ENCODE results near the gene KIAA2012. TPM values are rescaled to one million over a fixed set of nuclear protein-coding genes. Genes with fewer than 3 reads are reported as not detected.

Gene KIAA2012
- total and polyA plus RNA-seq, 4 experiments from 2014 or later: not detected

DNA sequence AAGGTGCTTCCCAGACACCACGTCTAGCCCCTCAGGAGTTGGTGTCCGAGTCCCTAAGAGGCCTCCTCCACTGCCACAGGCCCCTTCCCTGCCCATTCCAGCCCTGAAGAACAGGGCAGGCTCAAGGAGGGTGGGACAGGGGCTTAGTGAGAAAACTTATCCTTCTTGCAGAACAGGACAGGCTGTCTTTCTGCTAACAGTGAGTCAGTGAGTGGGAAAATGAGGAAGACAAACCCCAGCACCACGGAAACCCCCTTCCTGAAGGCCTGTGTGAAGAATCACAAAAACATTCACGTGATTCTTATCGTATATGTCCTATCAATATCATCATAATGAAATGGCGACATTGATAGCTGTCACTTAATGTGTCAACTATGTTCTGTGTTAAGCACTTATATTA lies 29.6 kb upstream of the KIAA2012 start:
- Mint-ChIP-seq H3K27me3 (peaks cover 37 to 55% of the 10 kb centered on the region in 2 donors), H3K9me3 (no peaks in the 10 kb centered on the region), H3K4me1 (no peaks in the 10 kb centered on the region), H3K36me3 (no peaks in the 10 kb centered on the region), H3K27ac (no peak overlapping the region), H3K4me3 (no peak overlapping the region)
- H3K9me3 ChIP-seq (ENCODE audit: control insufficient read depth in 1 of 2, low read length in 2 of 2): no peaks in the 10 kb centered on the region
- CTCF ChIA-PET (ENCODE audit: partially characterized antibody): interaction anchor here (1.2 kb wide), 1 partner anchor 8 kb away, joined by 3 read pairs; no protein-coding TSS in a partner anchor
- H3K4me3 ChIP-seq (ENCODE audit: low read length in 2 of 2): no peak overlapping the region
- no peaks in the 10 kb centered on the region for H3K36me3 ChIP-seq (ENCODE audit: insufficient read depth, low read length)
- no peaks in the 10 kb centered on the region for H3K4me1 ChIP-seq (ENCODE audit: insufficient read depth, low read length)
- POLR2A ChIA-PET (ENCODE audit: partially characterized antibody): no interaction called here
- no peak overlapping the region for H3K27ac ChIP-seq (ENCODE audit: low read depth, low read length)
- intact Hi-C loops (cut with micrococcal nuclease): no loop called here
- H3K27me3 ChIP-seq (ENCODE audit: insufficient read depth, low read length): peaks cover 10% of the 10 kb centered on the region
- no peak for DNase-seq

DNA sequence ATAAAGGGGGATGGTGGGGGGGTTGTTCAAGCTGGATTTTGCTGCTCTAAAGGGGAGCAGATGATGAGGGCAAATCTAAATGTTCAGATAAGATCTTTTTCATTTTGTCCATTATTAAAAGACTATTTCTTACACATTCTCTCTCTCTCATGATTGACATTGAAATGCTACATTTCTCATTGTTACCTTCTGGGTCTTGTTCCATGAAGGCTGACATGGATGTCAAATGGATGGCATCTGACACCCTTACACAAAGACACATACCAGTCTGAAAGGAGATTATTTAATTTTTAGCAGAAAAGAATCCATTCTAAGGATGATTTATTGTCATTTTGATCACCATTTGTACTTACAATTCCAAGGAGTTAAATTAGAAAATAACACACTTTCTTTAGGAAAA lies 28.3 kb upstream of the KIAA2012 start:
- no peak overlapping the region for H3K4me3 Mint-ChIP-seq
- Histone ChIP-seq H3K27ac (ENCODE audit: low read depth, low read length) (no peak overlapping the region), H3K4me1 (ENCODE audit: insufficient read depth, low read length) (no peaks in the 10 kb centered on the region), H3K27me3 (ENCODE audit: insufficient read depth, low read length) (peaks cover 10% of the 10 kb centered on the region), H3K9me3 (ENCODE audit: control insufficient read depth in 1 of 2, low read length in 2 of 2) (no peaks in the 10 kb centered on the region), H3K36me3 (ENCODE audit: insufficient read depth, low read length) (no peaks in the 10 kb centered on the region), H3K4me3 (ENCODE audit: low read length in 2 of 2) (no peak overlapping the region)
- CTCF ChIA-PET (ENCODE audit: partially characterized antibody): no interaction called here
- no peaks in the 10 kb centered on the region for H3K36me3 Mint-ChIP-seq
- no peak for DNase-seq
- H3K4me1 Mint-ChIP-seq: no peaks in the 10 kb centered on the region
- peaks cover 31 to 49% of the 10 kb centered on the region in 2 donors for H3K27me3 Mint-ChIP-seq
- POLR2A ChIA-PET (ENCODE audit: partially characterized antibody): no interaction called here
- H3K9me3 Mint-ChIP-seq: no peaks in the 10 kb centered on the region
- intact Hi-C loops (cut with micrococcal nuclease): no loop called here
- H3K27ac Mint-ChIP-seq: no peak overlapping the region

DNA sequence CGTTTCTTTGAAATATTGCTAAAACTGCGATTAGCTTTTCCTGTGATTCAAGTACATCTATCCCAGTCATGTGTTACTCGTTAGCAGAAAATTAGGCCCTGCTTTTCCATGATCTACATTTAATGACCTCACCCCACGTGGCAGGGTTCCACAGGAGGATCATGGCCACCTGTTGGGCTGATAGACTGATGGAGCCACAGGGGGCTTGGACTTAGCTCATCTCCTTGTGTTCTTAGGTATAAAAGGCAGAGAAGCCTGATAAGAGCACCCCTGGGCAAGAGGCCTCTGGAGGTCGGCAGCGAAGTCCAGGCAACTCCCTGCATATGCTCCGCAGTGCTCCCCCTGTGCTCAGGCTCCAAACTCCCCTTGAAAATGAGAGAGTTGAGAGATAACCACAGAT lies 26.5 kb upstream of the KIAA2012 start:
- Mint-ChIP-seq H3K27me3 (peaks cover 24 to 43% of the 10 kb centered on the region in 2 donors), H3K4me3 (no peak overlapping the region)
- CTCF ChIA-PET (ENCODE audit: partially characterized antibody): no interaction called here

DNA sequence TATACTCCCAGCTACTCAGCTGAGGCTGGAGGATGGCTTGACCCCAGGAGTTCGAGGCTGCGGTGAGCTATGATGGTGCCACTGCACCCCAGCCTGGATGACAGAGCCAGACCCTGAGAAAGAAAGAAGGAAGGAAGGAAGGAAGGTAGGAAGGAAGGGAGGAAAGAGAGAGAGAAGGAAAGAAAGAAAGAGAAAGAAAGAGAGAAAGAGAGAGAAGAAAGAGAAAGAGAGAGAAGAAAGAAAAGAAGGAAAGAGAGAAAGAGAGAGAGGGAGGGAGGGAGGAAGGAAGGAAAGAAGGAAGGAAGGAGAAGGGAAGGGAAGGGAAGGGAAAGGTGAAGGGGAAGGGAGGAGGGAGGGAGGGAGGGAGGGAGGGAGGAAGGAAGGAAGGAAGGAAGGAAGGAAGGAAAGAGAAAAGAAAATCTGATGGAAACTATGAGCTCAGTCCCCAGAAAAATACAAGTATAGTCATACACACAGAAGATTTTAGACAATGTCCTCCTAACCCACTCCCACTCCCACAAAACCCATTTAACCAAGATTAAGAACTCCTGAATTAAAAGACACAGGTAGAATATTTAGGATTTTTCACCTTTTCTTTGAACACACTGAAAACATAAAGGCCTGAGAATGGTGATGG lies 23.8 kb upstream of the KIAA2012 start:
- Histone ChIP-seq H3K4me3 (ENCODE audit: low read length in 2 of 2) (no peak overlapping the region), H3K27ac (ENCODE audit: low read depth, low read length) (no peak overlapping the region), H3K27me3 (ENCODE audit: insufficient read depth, low read length) (peaks cover 6% of the 10 kb centered on the region), H3K36me3 (ENCODE audit: insufficient read depth, low read length) (no peaks in the 10 kb centered on the region), H3K9me3 (ENCODE audit: control insufficient read depth in 1 of 2, low read length in 2 of 2) (no peaks in the 10 kb centered on the region), H3K4me1 (ENCODE audit: insufficient read depth, low read length) (no peaks in the 10 kb centered on the region)
- Mint-ChIP-seq H3K4me3 (no peak overlapping the region), H3K9me3 (no peaks in the 10 kb centered on the region), H3K27ac (no peak overlapping the region), H3K36me3 (no peaks in the 10 kb centered on the region), H3K4me1 (no peaks in the 10 kb centered on the region), H3K27me3 (peaks cover 25 to 35% of the 10 kb centered on the region in 2 donors)
- no peak for DNase-seq
- ChIA-PET CTCF (ENCODE audit: partially characterized antibody) (no interaction called here), POLR2A (ENCODE audit: partially characterized antibody) (no interaction called here)
- intact Hi-C loops (cut with micrococcal nuclease): no loop called here

More for the DNA sequence above, 26.5 kb upstream of the KIAA2012 start:
- Mint-ChIP-seq H3K4me1 (no peaks in the 10 kb centered on the region), H3K36me3 (no peaks in the 10 kb centered on the region), H3K27ac (no peak overlapping the region), H3K9me3 (no peaks in the 10 kb centered on the region)
- DNase-seq: no peak
- Histone ChIP-seq H3K27ac (ENCODE audit: low read depth, low read length) (no peak overlapping the region), H3K27me3 (ENCODE audit: insufficient read depth, low read length) (peaks cover 6% of the 10 kb centered on the region), H3K9me3 (ENCODE audit: control insufficient read depth in 1 of 2, low read length in 2 of 2) (no peaks in the 10 kb centered on the region), H3K36me3 (ENCODE audit: insufficient read depth, low read length) (no peaks in the 10 kb centered on the region), H3K4me3 (ENCODE audit: low read length in 2 of 2) (no peak overlapping the region), H3K4me1 (ENCODE audit: insufficient read depth, low read length) (no peaks in the 10 kb centered on the region)
- POLR2A ChIA-PET (ENCODE audit: partially characterized antibody): no interaction called here
- intact Hi-C loops (cut with micrococcal nuclease): no loop called here

DNA sequence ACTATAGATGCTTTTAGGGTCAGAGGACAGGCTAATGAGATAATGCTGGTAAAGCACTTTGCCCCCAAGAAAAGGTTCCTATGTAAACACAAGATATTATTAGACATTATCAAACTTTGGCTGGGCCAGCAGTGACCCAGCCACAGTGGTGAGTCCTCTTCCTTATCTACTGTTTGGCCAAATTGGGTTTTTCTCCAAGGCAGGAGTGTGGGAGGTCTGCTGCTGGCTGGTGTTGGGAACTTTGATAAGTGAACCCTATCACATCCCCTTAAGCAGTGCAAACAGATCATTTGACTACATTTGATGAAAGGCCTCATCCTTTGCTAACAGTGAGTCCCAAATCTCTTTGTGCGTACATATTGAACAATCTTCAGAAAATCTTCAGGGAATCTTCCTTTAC lies 23.2 kb upstream of the KIAA2012 start:
- POLR2A ChIA-PET (ENCODE audit: partially characterized antibody): no interaction called here
- H3K4me3 Mint-ChIP-seq: no peak overlapping the region
- H3K27ac Mint-ChIP-seq: no peak overlapping the region
- DNase-seq: no peak
- H3K9me3 Mint-ChIP-seq: no peaks in the 10 kb centered on the region
- Histone ChIP-seq H3K27me3 (ENCODE audit: insufficient read depth, low read length) (peaks cover 6% of the 10 kb centered on the region), H3K4me1 (ENCODE audit: insufficient read depth, low read length) (no peaks in the 10 kb centered on the region), H3K4me3 (ENCODE audit: low read length in 2 of 2) (no peak overlapping the region), H3K27ac (ENCODE audit: low read depth, low read length) (no peak overlapping the region), H3K9me3 (ENCODE audit: control insufficient read depth in 1 of 2, low read length in 2 of 2) (no peaks in the 10 kb centered on the region), H3K36me3 (ENCODE audit: insufficient read depth, low read length) (no peaks in the 10 kb centered on the region)
- intact Hi-C loops (cut with micrococcal nuclease): no loop called here
- peaks cover 27 to 33% of the 10 kb centered on the region in 2 donors for H3K27me3 Mint-ChIP-seq
- no peaks in the 10 kb centered on the region for H3K36me3 Mint-ChIP-seq
- CTCF ChIA-PET (ENCODE audit: partially characterized antibody): no interaction called here
- H3K4me1 Mint-ChIP-seq: no peaks in the 10 kb centered on the region

DNA sequence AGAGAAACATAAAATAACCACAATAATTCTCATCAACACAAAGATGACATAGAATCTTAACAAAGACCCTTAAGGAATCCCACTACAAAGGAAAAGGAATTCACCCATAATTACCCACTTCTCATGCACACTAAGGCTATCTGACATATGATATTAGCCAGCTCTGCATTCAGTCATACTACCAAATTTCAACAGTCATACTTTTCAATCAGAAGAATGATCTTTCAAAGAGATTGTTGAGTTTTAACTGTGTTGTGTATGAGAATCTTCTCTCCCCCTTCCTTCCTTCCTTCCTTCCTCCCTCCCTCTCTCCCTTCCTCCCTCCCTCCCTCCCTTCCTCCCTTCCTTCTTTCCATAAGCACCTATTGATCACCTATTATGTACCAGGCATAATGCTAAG lies 22.4 kb upstream of the KIAA2012 start:
- H3K4me1 Mint-ChIP-seq: no peaks in the 10 kb centered on the region
- Histone ChIP-seq H3K9me3 (ENCODE audit: control insufficient read depth in 1 of 2, low read length in 2 of 2) (no peaks in the 10 kb centered on the region), H3K27me3 (ENCODE audit: insufficient read depth, low read length) (peaks cover 6% of the 10 kb centered on the region), H3K27ac (ENCODE audit: low read depth, low read length) (no peak overlapping the region), H3K4me1 (ENCODE audit: insufficient read depth, low read length) (no peaks in the 10 kb centered on the region), H3K36me3 (ENCODE audit: insufficient read depth, low read length) (no peaks in the 10 kb centered on the region), H3K4me3 (ENCODE audit: low read length in 2 of 2) (no peak overlapping the region)
- H3K9me3 Mint-ChIP-seq: no peaks in the 10 kb centered on the region
- ChIA-PET POLR2A (ENCODE audit: partially characterized antibody) (no interaction called here), CTCF (ENCODE audit: partially characterized antibody) (no interaction called here)
- DNase-seq: no peak
- no peak overlapping the region for H3K4me3 Mint-ChIP-seq
- no peaks in the 10 kb centered on the region for H3K36me3 Mint-ChIP-seq
- intact Hi-C loops (cut with micrococcal nuclease): no loop called here
- H3K27me3 Mint-ChIP-seq: peaks cover 26 to 31% of the 10 kb centered on the region in 2 donors
- H3K27ac Mint-ChIP-seq: no peak overlapping the region

DNA sequence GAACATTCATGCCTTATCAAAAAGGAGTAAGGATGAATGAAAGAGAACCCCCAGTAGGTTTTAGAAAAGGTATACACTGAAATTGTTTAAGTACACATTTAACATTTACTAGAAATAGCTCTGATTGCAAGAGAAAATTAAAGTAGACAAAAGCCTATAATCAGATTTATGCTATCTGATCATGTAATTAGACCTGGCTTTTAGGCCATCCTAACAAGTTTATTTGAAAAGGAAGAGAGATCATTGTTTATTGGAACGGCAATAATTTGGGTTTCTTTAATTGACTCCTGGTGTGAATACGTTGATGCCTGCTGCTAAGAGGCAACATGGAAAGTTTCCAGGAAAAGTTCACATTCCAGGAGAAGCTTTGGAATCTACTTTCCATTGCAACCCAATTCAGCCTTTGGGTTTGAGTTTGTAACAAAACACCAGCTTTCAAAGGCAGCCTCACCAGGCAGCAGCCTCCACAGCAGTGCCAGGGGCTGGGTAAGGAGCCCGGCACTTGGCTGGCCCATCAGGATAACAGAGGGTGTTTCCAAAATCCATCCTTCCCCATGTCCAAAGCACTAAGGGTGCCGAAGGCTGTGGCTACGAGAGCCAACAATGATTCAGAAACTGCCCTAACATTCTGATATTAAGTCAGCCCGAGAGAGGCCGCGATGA lies 21.4 kb upstream of the KIAA2012 start:
- Histone ChIP-seq H3K27ac (ENCODE audit: low read depth, low read length) (no peak overlapping the region), H3K4me1 (ENCODE audit: insufficient read depth, low read length) (no peaks in the 10 kb centered on the region), H3K9me3 (ENCODE audit: control insufficient read depth in 1 of 2, low read length in 2 of 2) (no peaks in the 10 kb centered on the region), H3K27me3 (ENCODE audit: insufficient read depth, low read length) (no peaks in the 10 kb centered on the region), H3K36me3 (ENCODE audit: insufficient read depth, low read length) (no peaks in the 10 kb centered on the region), H3K4me3 (ENCODE audit: low read length in 2 of 2) (no peak overlapping the region)
- Mint-ChIP-seq H3K36me3 (no peaks in the 10 kb centered on the region), H3K27ac (no peak overlapping the region), H3K4me1 (no peaks in the 10 kb centered on the region), H3K4me3 (no peak overlapping the region), H3K9me3 (no peaks in the 10 kb centered on the region), H3K27me3 (peaks cover 24 to 29% of the 10 kb centered on the region in 2 donors)
- ChIA-PET CTCF (ENCODE audit: partially characterized antibody) (no interaction called here), POLR2A (ENCODE audit: partially characterized antibody) (no interaction called here)
- intact Hi-C loops (cut with micrococcal nuclease): no loop called here
- no peak for DNase-seq
